Stimulated activated CD8-positive, alpha-beta memory T cell treated with anti-CD3 and anti-CD28 coated beads, Interleukin-7, amount 100 ng/mL, for 48 hours (primary cell): ENCODE data around the gene PRR15.

Source experiments
- DNase-seq, 2 donors: peaks; one replicate each; pipeline ENCODE4 v3.0.0-alpha.2; 2020; ENCODE audit warnings: low read depth in 1 of 2; ENCODE audit errors: extremely low read depth in 1 of 2

The PRR15 gene

DNA sequence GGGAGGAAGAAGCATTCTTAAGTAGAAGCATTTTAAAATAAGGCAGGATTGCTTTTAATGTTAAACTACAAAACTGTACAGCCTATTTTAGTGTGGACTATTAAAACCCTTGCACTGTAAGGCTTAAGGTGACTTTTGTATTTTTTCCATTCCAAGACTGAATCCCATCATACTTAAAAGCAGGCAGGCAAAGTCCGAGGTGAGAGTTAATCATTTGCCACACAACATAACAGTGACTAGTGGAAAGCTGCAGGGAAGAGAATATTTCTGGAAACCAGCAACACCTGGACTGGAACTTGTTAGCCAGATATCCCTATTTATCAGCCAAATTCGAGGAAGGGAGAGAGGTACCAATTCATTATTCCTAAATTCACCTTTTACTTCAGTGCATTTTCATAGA lies 3.5 kb downstream of the PRR15 start:
- DNase-seq = no peak

DNA sequence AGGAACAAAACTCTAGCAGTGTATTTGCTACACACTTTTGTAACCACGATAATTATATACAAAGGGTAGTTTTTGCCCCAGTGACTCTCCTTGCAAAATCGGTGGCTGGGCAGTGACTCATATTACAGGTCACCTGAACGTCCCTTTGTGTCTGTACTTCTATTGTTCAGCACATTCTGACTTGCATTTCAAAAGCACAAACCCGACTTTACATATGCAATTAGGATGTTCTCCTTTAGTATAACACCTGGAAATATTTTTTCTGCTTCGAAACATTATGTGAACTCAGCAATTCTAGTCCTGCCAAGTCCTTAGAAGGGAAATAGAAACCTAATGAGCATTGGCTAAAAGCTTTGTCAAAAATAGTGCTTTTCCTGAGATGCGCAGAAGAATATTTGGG lies 6.0 kb downstream of the PRR15 start:
- DNase-seq = no peak

DNA sequence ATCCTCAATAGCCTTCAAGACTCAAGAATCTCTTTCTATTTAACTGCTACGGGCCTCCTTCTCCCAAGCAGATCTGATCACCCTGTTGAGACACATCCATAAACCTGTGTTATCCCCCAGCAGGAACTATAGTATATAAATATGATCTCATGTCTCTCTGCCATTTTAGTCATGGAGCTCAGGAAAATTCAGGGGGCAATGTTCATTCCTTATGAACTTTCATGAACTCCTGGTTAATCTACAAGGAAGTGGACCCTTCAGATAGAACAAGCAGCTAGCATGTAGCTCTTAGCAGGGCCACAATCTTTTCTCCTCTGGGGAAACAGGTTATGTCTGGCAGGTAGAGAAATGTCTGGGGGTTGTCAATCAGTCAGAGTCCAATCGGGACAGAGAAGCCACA lies 8.9 kb downstream of the PRR15 start:
- DNase-seq = no peak

DNA sequence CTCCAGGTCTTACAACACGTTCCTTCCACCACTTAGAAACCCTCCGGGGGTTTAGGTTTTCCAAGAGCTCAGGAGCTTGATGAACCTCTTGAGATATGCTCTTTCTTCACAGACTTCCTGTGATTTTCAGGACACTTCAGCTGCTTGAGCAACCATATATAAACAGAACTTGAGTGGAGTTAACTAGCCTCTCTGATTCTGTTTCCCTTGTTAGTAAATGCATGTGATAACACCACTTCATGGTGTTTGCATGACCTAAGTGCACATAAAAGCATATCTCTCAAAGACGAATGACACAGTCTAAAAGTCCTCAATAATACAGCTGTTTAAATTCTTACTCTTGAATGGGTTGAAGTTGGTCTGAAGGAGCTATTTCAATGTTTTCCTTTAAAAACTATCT lies 9.9 kb downstream of the PRR15 start:
- DNase-seq = no peak

DNA sequence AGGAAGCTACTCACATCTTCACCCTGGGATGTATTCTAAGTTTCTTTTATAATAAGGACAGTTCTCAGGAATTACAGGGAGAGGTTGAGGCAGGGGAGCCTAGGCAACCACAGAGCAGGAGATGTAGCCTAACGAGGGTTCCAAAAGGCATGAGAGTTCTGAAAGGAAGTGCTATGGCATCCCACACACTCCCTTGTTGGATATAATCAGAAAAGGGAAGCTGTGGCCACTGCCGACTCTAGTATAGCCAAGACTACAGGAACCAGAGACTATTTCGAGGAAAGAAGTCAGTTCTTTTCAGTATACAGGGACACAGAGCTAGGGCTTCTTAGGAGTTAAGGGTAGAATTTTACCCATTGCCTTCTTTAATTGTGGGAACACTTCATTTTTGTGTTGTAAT lies 11.0 kb downstream of the PRR15 start:
- no peak for DNase-seq

DNA sequence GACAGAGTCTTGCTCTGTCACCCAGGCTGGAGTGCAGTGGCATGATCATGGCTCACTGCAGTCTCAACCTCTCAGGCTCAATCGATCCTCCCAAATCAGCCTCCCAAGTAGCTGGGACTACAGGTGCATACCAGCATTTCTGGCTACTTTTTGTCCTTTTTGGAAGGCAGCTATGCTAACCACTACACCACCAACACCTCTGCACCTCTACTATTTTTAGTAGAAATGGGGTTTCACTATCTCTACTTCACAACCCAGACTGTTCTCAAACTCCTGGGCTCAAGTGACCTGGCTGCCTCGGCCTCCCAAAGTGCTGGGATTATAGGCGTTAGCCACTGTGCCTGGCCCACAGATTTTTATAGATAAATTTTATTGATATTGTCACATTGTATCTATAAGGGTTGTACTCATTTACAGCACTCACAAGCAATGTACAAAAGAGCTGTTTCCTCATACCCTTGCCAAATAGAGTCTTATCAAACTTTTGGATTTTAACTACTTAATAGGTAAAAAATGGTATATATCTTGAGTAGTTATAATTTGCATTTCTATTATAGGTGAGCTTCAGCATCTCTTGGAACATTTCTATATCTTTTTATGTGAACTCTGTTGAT lies 23.7 kb downstream of the PRR15 start:
- no peak for DNase-seq

DNA sequence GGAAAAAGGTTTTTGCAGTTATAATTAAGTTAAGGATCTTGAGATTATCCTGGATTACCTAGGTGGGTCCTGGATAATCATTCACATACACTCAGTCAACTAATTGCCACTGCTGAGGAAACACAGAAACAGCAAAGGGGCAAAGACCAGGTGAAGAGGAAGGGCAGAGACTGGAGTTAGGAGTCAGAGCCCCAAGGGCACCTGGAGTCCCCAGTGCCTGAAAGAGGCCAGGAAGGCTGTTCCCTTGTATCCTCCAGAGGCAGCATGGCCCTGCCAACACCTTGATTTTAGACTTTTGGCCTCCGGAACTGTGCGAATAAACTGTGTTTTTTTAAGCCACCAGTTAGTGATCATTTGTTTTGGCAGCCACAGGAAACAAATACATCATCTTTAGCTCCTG lies 24.6 kb downstream of the PRR15 start:
- DNase-seq = no peak

DNA sequence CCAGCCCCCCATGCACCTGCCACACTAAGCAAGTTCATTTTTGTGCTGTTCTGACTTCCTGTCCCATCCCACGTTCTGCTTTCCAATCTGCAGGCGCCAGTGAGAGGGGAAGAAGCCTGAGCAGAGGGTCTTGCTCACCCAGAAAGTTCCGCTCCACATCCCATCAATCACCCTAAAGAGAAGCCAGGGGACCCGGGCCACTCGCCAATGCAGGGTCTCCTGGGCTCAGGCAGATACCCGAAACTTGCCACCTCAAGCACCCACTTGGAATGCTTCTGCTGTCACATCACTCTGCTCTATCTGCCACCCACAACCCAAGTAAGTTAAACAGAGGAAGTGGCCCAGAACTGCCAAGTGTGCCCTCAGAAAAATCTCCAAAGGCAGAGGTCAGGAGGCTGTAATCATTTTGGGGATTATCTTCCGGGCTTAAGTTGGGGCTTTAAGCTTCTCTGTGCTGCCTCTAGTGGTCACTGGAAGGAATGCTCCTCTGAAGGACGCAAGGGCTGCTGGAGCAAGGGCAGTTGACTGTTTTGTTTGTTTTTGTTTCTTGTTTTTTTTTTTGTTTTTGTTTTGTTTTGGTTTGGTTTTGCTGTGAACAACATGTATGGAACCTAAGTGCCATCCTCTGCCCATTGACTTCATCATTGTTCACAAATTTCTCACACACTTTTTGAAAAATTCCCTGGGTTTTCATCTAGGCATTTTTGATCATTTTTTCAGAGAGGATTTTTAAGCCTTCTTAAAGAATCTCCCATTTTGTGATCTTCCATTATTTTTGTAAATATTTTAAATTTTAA lies 25.5 kb downstream of the PRR15 start:
- no peak for DNase-seq

DNA sequence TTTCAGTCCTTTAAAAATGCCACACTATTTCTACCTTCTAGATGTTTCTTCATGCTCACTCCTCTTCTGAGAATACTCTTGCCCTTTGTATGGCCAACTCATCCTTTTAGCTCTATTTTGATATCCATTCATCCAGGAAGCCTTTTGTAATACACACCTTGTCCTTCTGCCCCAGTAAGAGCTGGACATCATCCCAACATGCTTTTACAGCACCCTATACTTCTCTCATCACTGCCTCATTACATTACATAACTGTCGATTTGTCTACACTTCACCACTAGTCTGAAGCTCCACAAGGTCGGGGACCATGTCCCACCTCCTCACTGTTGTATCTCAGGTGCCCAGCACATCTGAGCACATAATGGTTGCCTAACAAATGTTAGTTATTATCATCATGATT lies 29.2 kb downstream of the PRR15 start:
- DNase-seq = no peak

DNA sequence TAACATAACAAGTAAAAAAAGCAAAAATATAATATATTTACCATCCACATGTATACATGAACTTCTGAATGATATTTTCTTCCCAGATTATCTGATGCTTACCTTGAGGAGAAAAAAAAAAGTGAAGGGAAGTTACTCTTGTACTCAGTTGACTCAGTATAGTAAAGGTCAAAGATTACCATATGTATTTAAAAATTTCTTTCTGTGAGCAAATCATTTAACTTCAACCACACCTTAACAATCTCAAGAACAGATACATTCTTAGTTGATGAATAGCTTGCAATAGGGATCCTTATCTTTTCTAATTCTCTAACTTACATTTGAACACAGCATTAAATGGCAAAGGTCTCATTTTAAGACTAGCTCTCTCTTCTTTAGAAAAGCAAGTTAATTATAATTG lies 29.8 kb downstream of the PRR15 start:
- no peak for DNase-seq

DNA sequence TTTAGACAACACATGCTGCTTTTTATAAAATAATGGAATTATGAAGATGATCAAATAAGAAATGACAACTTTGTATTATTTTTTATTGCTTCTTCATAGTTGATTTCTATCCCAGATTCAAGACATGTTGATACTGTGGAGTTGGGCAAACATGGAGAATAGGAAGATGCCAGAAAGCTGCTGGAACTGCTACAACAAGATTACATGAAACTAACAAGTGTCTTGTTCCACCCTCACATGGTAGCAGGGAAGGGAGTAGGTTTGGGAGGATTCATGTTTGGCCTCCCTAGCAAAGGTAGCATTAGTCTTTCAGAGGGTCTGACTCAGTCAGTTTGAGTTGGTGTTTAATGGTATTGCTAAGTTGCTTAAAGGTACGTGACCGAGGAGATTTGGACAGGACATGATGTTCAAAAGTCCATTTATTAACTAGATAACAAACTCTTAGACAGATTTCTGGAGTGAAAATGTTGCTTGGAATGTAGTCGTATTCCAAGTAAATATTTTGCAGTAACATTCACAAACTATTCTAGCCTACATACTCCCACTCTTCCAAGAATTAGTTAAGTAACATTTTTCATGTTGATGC lies 33.1 kb downstream of the PRR15 start:
- DNase-seq = no peak

DNA sequence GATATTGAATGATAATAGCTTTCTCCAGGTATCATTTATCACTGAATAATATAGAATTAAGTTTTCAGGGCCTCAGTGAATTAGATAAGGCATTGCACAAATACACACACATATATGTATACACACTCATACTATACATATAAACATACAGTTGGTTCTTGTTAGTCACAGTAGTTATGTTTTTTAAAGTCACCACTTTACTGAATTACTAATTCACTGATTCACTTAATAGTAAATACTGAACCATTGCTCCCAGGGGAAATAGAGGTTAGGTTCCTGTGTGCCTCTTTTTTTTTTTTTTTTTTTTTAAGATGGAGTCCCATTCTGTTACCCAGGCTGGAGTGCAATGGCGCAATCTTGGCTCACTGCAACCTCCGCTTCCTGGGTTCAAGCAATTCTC lies 33.6 kb downstream of the PRR15 start:
- DNase-seq = no peak

DNA sequence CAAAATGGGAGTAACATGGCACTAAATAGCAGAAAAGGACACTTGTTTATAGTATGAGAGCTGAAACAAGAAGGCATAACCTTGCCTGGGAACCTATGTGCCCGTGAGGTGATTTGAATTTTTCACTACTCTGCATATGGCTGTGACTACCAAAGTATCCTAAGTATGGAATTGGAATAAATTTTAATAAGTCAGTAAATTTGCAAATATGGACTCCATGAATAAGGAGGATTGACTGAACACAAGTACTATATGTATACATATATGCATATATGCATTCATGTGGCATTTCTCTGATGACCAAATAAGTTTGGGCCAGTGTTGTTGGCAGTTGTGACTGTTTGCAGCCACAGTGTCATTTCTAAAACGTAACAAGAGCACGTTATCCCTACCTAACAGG lies 34.5 kb downstream of the PRR15 start:
- DNase-seq = no peak

DNA sequence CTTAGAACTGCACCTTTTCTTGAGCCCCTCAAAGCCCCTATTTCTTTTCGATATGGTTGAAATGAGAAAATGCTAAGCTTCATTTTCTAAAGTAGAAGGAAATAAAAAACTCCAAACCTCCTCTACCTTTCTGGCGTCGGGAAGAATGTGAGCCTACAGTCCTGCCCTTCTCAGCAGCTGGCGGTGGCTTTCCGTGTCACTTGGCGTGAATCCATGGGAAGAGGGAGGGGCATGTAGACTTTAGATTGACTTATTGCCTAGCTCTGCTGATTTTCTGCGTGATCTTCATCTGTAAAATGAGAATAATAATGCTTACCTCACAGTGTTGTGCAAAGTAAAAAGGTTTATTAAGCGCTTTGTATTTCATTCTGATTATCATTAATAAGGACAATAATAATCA lies 35.0 kb downstream of the PRR15 start:
- DNase-seq = no peak

DNA sequence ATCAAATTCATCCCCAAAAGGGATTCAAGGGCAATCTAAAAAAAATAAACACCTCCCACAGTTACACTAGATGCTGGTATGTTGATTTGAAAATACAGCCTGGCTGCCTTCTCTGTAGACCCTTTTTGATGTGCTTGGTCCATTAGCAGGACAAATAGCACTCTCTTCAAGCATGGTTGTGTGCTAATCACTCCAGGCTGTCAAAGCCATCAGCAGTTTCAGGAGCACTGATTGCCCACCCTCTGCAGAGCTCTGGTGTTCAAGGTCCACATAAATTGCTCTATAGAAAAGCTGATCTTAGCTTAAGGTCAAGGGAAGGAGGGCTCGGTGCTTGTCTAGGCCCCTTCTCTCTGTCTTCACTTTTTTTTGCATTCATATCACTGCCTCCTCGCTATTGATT lies 35.4 kb downstream of the PRR15 start:
- no peak for DNase-seq

DNA sequence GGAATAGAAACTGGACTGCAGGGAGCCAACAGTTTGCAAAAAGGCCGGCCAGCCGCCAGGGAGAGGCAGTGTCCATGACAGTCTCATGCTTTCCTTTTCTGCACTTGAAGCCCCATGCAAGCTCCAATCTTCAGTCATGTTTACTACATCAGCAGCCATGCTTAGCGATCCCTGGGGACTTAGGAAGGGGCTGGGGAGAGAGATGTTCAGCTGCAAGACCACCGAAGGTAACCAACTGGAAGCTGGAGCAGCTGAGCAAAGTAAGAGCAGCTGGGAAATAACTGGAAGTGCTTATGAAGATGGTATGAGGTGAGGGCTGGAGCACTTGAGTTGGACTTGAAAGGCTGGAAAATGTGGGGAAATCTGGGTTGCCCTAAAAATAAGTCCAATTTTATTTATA lies 37.0 kb downstream of the PRR15 start:
- DNase-seq = no peak

DNA sequence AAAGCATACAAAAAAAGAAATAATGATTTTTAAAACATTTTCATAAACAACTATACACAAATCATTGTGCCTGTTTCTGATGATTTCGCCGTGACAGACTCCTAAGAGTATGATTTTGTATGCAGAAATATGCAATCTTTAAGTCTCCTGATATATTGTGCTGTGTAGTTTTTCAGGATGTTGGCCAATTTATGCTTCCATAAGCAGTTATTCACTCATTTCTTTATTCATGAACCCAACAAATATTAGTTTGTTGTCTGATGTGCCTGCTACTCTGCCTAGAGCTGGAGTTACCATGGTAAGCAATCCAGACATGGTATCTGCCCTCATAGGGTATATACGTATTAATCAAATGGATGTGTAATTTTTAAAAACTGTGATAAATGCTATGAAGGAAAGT lies 40.4 kb downstream of the PRR15 start:
- DNase-seq = no peak

DNA sequence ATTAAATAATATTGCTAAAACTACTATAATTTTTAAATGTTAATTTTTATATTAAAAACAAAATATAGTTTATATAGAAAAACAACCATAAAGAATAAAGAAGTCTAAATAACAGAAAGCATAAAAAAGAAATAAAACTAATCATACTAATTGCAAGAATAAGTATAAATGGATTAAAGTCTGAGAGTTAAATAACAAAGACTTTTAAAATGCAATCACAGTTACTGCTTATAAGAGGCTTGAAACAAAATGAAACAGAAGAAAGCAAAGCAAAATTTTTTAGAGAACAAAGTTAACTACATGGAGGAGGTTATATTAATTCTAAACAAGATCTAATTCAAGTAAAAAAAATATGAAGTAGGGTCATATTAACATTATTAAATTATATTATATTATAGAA lies 41.1 kb downstream of the PRR15 start:
- DNase-seq = no peak

DNA sequence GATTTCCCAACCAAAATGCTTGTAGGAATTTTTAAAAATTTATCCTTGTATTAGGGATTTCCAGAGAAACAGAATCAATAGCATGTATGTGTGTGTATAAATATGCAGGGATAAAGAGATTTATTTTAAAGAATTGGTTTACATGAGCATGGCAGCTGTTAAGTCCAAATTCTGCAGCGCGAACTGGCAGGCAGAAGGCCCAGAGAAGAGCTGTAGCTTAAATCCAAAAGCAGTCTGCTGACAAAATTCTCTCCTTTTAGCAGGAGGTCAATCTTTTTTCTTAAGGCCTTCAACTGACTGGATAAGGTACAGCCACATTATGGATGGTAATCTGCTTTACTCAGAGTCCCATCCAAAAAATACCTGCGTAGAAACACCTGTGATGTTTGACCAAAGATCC lies 42.0 kb downstream of the PRR15 start:
- DNase-seq = no peak

DNA sequence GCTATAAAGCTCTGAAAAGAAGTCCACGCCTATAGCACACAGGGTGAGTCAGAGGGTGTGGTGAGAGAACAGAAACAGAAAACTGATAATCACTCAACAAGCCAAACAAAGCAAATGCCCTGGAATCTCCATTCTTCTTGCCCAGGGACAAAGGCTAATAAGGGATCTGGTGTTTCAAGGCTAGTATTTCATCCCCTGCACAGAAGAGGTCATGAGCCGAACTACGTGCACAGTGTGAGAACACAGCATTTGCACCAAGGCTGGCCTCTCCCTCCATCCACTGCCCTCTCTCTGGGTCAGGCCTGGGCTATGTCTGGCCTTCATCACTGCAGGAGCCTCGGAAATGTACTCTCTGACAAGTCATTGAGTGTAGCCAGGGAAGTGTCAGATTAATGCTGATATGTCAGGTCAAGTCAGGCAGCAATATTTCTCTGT lies 42.7 kb downstream of the PRR15 start:
- no peak for DNase-seq

DNA sequence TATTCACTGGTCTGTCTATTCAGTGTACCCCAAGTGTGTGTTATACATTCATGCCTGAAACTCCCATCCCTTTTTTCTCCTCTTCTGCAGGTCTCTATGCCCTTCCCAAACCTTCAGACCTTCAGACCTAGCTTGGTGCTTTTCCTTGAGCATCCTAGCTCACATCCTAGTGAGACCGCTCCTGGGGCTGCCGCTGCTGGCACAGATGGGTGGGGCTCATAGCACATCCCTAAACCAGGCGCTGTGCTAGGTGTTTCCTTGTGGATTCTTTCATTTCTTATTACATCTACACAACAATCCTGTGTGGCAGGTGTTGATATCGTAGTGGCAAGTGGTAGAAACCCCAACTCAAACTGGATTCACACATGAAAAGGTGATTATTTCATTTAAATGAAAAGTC lies 43.2 kb downstream of the PRR15 start:
- DNase-seq = no peak

DNA sequence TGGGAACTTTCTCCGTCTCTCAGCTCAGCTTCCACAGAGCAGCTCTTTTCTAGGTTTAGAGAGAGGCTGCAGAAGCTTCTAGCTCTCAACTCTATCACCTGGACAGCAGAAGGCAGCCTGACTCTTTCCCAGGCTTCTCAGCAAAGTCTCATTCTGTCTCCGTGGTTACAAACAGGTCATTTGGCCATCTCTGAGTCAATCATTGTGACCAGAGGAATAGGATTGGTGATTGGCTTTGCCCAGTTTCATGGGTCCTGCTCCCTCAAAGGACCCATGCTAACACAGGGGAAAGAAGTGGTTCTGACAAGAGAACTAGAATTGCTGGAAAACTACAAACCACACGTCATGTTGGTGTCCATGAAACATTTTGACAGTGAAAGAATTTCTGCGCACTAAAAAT lies 43.6 kb downstream of the PRR15 start:
- no peak for DNase-seq
